ENCODE data around the gene TSPAN19. TPM values are rescaled to one million over a fixed set of nuclear protein-coding genes. Genes with fewer than 3 reads are reported as not detected.

TSPAN19 gene
- total RNA-seq, 1 experiment from 2014 or later: not detected

DNA sequence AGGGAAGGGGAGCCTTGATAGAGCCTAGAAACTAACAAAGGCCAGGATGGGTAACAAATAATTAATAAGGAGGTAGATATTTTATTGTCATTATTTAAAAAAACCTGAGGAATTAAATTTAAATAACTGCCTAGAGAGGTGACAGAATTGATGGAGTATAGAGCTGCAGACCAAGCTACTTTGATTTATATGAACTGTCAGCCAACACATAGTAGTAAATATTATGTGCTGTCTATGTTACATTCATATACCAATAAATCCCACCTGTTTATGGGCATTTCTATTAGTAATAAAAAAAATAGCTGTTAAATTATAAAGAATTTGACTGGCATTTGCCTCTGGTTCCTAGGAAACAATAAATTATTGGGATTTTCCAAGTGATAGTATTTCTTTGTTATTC lies 37.7 kb downstream of the TSPAN19 start:
- H3K36me3 Mint-ChIP-seq: peaks cover 5% of the 10 kb centered on the region; the same call in 1 of the 2 replicates
- peaks cover 40% of the 10 kb centered on the region for H3K4me1 Mint-ChIP-seq
- CTCF ChIA-PET: no interaction called here
- H3K27ac Mint-ChIP-seq: no peak overlapping the region
- DNase-seq (ENCODE audit: low spot score) (no peak), ATAC-seq (no peak)
- POLR2A ChIA-PET: no interaction called here
- TF ChIP-seq, protein P1, sequence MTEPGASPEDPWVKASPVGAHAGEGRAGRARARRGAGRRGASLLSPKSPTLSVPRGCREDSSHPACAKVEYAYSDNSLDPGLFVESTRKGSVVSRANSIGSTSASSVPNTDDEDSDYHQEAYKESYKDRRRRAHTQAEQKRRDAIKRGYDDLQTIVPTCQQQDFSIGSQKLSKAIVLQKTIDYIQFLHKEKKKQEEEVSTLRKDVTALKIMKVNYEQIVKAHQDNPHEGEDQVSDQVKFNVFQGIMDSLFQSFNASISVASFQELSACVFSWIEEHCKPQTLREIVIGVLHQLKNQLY (CRISPR knock-in tag; IDR thresholded peaks at IDR 0.05): no peak
- TF ChIP-seq JUN (CRISPR knock-in tag; IDR thresholded peaks at IDR 0.05): no peak
- TF ChIP-seq, protein P2, sequence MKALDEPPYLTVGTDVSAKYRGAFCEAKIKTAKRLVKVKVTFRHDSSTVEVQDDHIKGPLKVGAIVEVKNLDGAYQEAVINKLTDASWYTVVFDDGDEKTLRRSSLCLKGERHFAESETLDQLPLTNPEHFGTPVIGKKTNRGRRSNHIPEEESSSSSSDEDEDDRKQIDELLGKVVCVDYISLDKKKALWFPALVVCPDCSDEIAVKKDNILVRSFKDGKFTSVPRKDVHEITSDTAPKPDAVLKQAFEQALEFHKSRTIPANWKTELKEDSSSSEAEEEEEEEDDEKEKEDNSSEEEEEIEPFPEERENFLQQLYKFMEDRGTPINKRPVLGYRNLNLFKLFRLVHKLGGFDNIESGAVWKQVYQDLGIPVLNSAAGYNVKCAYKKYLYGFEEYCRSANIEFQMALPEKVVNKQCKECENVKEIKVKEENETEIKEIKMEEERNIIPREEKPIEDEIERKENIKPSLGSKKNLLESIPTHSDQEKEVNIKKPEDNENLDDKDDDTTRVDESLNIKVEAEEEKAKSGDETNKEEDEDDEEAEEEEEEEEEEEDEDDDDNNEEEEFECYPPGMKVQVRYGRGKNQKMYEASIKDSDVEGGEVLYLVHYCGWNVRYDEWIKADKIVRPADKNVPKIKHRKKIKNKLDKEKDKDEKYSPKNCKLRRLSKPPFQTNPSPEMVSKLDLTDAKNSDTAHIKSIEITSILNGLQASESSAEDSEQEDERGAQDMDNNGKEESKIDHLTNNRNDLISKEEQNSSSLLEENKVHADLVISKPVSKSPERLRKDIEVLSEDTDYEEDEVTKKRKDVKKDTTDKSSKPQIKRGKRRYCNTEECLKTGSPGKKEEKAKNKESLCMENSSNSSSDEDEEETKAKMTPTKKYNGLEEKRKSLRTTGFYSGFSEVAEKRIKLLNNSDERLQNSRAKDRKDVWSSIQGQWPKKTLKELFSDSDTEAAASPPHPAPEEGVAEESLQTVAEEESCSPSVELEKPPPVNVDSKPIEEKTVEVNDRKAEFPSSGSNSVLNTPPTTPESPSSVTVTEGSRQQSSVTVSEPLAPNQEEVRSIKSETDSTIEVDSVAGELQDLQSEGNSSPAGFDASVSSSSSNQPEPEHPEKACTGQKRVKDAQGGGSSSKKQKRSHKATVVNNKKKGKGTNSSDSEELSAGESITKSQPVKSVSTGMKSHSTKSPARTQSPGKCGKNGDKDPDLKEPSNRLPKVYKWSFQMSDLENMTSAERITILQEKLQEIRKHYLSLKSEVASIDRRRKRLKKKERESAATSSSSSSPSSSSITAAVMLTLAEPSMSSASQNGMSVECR (CRISPR knock-in tag; IDR thresholded peaks at IDR 0.05; ENCODE audit: borderline replicate concordance): no peak
- no peaks in the 10 kb centered on the region for H3K27me3 Mint-ChIP-seq (ENCODE audit: low read depth)
- no peak overlapping the region for H3K4me3 Mint-ChIP-seq
- peaks cover 13% of the 10 kb centered on the region for H3K9me3 Mint-ChIP-seq

DNA sequence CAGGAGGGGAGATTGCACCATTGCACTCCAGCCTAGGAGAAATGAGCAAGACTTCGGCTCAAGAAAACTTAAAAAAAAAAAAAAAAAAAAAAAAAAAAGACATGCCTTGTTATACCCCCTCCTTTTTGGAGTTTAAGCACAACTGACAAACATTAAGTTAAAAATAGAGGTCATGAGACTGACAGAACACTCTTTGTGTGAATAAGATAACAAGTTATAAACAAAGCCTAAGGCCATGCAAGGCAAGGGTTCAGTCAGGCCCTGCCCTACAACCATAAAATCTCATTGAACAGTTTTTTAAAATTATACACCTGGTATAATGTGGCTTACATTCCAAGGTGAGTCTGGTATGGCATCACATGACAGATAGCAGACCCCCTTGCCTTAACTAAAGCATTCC lies 39.3 kb downstream of the TSPAN19 start:
- ATAC-seq (no peak), DNase-seq (ENCODE audit: low spot score) (no peak)
- Mint-ChIP-seq H3K27me3 (ENCODE audit: low read depth) (no peaks in the 10 kb centered on the region), H3K27ac (no peak overlapping the region), H3K4me3 (no peak overlapping the region), H3K4me1 (peaks cover 31% of the 10 kb centered on the region), H3K9me3 (peaks cover 13% of the 10 kb centered on the region), H3K36me3 (no peaks in the 10 kb centered on the region)
- ChIA-PET POLR2A (no interaction called here), CTCF (interaction anchor here (1.2 kb wide), 1 partner anchor 83 kb away, joined by 3 read pairs; no protein-coding TSS in a partner anchor)
- no peak for TF ChIP-seq JUN (CRISPR knock-in tag; IDR thresholded peaks at IDR 0.05)
- TF ChIP-seq RORB (CRISPR knock-in tag; IDR thresholded peaks at IDR 0.05): no peak
- no peak for TF ChIP-seq TEAD4 (CRISPR knock-in tag; IDR thresholded peaks at IDR 0.05)
- TF ChIP-seq, protein P3, sequence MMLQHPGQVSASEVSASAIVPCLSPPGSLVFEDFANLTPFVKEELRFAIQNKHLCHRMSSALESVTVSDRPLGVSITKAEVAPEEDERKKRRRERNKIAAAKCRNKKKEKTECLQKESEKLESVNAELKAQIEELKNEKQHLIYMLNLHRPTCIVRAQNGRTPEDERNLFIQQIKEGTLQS (CRISPR knock-in tag; conservative IDR thresholded peaks at IDR 0.05): no peak
- TF ChIP-seq NR1H2 (CRISPR knock-in tag; IDR thresholded peaks at IDR 0.05): no peak
- TF ChIP-seq, protein P4, sequence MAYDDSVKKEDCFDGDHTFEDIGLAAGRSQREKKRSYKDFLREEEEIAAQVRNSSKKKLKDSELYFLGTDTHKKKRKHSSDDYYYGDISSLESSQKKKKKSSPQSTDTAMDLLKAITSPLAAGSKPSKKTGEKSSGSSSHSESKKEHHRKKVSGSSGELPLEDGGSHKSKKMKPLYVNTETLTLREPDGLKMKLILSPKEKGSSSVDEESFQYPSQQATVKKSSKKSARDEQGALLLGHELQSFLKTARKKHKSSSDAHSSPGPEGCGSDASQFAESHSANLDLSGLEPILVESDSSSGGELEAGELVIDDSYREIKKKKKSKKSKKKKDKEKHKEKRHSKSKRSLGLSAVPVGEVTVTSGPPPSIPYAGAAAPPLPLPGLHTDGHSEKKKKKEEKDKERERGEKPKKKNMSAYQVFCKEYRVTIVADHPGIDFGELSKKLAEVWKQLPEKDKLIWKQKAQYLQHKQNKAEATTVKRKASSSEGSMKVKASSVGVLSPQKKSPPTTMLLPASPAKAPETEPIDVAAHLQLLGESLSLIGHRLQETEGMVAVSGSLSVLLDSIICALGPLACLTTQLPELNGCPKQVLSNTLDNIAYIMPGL (CRISPR knock-in tag; IDR thresholded peaks at IDR 0.05): no peak
- no peak for TF ChIP-seq MYBL2 (CRISPR knock-in tag; IDR thresholded peaks at IDR 0.05)
- no peak for TF ChIP-seq ZNF232 (CRISPR knock-in tag; IDR thresholded peaks at IDR 0.05)
- no peak for TF ChIP-seq ZNF416 (CRISPR knock-in tag; IDR thresholded peaks at IDR 0.05)
- no peak for TF ChIP-seq SMAD4 (CRISPR knock-in tag; IDR thresholded peaks at IDR 0.05)
- TF ChIP-seq, protein P5, sequence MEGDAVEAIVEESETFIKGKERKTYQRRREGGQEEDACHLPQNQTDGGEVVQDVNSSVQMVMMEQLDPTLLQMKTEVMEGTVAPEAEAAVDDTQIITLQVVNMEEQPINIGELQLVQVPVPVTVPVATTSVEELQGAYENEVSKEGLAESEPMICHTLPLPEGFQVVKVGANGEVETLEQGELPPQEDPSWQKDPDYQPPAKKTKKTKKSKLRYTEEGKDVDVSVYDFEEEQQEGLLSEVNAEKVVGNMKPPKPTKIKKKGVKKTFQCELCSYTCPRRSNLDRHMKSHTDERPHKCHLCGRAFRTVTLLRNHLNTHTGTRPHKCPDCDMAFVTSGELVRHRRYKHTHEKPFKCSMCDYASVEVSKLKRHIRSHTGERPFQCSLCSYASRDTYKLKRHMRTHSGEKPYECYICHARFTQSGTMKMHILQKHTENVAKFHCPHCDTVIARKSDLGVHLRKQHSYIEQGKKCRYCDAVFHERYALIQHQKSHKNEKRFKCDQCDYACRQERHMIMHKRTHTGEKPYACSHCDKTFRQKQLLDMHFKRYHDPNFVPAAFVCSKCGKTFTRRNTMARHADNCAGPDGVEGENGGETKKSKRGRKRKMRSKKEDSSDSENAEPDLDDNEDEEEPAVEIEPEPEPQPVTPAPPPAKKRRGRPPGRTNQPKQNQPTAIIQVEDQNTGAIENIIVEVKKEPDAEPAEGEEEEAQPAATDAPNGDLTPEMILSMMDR (IDR thresholded peaks at IDR 0.05): no peak
- TF ChIP-seq, protein P6, sequence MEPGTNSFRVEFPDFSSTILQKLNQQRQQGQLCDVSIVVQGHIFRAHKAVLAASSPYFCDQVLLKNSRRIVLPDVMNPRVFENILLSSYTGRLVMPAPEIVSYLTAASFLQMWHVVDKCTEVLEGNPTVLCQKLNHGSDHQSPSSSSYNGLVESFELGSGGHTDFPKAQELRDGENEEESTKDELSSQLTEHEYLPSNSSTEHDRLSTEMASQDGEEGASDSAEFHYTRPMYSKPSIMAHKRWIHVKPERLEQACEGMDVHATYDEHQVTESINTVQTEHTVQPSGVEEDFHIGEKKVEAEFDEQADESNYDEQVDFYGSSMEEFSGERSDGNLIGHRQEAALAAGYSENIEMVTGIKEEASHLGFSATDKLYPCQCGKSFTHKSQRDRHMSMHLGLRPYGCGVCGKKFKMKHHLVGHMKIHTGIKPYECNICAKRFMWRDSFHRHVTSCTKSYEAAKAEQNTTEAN (CRISPR knock-in tag; IDR thresholded peaks at IDR 0.05): no peak
- TF ChIP-seq, protein P7, sequence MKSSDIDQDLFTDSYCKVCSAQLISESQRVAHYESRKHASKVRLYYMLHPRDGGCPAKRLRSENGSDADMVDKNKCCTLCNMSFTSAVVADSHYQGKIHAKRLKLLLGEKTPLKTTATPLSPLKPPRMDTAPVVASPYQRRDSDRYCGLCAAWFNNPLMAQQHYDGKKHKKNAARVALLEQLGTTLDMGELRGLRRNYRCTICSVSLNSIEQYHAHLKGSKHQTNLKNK (CRISPR knock-in tag; IDR thresholded peaks at IDR 0.05): no peak
- TF ChIP-seq, protein P8, sequence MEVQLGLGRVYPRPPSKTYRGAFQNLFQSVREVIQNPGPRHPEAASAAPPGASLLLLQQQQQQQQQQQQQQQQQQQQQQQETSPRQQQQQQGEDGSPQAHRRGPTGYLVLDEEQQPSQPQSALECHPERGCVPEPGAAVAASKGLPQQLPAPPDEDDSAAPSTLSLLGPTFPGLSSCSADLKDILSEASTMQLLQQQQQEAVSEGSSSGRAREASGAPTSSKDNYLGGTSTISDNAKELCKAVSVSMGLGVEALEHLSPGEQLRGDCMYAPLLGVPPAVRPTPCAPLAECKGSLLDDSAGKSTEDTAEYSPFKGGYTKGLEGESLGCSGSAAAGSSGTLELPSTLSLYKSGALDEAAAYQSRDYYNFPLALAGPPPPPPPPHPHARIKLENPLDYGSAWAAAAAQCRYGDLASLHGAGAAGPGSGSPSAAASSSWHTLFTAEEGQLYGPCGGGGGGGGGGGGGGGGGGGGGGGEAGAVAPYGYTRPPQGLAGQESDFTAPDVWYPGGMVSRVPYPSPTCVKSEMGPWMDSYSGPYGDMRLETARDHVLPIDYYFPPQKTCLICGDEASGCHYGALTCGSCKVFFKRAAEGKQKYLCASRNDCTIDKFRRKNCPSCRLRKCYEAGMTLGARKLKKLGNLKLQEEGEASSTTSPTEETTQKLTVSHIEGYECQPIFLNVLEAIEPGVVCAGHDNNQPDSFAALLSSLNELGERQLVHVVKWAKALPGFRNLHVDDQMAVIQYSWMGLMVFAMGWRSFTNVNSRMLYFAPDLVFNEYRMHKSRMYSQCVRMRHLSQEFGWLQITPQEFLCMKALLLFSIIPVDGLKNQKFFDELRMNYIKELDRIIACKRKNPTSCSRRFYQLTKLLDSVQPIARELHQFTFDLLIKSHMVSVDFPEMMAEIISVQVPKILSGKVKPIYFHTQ (CRISPR knock-in tag; IDR thresholded peaks at IDR 0.05): no peak
